Endodermal cell (in vitro differentiated cells): Measurements from ENCODE around the gene LAMC2. TPM values are rescaled to one million over a fixed set of nuclear protein-coding genes. Genes with fewer than 3 reads are reported as not detected.

Source experiments
- DNase-seq: peaks from one replicate; pipeline ENCODE4 v3.0.0-alpha.2; 2017
- H3K27ac ChIP-seq: 2 replicates; pipeline ENCODE4 v1.5.1; 2013; ENCODE audit warnings: mild to moderate bottlenecking, low read depth, low read length, moderate library complexity
- H3K27me3 ChIP-seq: 2 replicates; pipeline ENCODE4 v1.6.1; 2013; ENCODE audit warnings: mild to moderate bottlenecking, low read length, moderate library complexity; ENCODE audit not compliant: insufficient read depth, control insufficient read depth, poor library complexity, severe bottlenecking
- H3K36me3 ChIP-seq: 2 replicates; pipeline ENCODE4 v1.7.0; 2013; ENCODE audit warnings: mild to moderate bottlenecking, low read length, moderate library complexity; ENCODE audit not compliant: control insufficient read depth, insufficient read depth
- H3K4me1 ChIP-seq: one replicate; pipeline ENCODE4 v1.7.0; 2013; ENCODE audit warnings: low read length; ENCODE audit not compliant: control insufficient read depth, insufficient read depth
- H3K4me3 ChIP-seq: 2 replicates; pipeline ENCODE4 v1.5.1; 2013; ENCODE audit warnings: mild to moderate bottlenecking, low read length, moderate library complexity
- H3K9ac ChIP-seq: 2 replicates; pipeline ENCODE4 v1.6.1; 2013; ENCODE audit warnings: mild to moderate bottlenecking, low read length, moderate library complexity; ENCODE audit not compliant: poor library complexity, severe bottlenecking; ENCODE audit errors: extremely low read depth
- H3K9me3 ChIP-seq: 2 replicates; pipeline ENCODE4 v1.6.1; 2013; ENCODE audit warnings: mild to moderate bottlenecking, low read length, moderate library complexity; ENCODE audit not compliant: control insufficient read depth
- H3K27ac Mint-ChIP-seq: 2 replicates; pipeline ENCODE4 v1.8.0; 2020; ENCODE audit warnings: mixed read lengths
- H3K27me3 Mint-ChIP-seq: 2 replicates; pipeline ENCODE4 v1.8.0; 2021; ENCODE audit warnings: mild to moderate bottlenecking, mixed read lengths; ENCODE audit not compliant: insufficient read depth
- H3K36me3 Mint-ChIP-seq: 2 replicates; pipeline ENCODE4 v1.8.0; 2020; ENCODE audit warnings: low read depth, mixed read lengths
- H3K4me1 Mint-ChIP-seq: 2 replicates; pipeline ENCODE4 v1.8.0; 2020; ENCODE audit warnings: mixed read lengths
- H3K4me3 Mint-ChIP-seq: 2 replicates; pipeline ENCODE4 v1.8.0; 2020; ENCODE audit warnings: mild to moderate bottlenecking, moderate library complexity, mixed read lengths
- H3K9me3 Mint-ChIP-seq: 2 replicates; pipeline ENCODE4 v1.8.0; 2020; ENCODE audit warnings: mild to moderate bottlenecking, mixed read lengths
- CTCF ChIP-seq: fragments of 200-600 bp; sonication (generic); conservative IDR thresholded peaks from 2 replicates; pipeline ENCODE4 v1.5.0; 2021; ENCODE audit warnings: antibody characterized with exemption, mild to moderate bottlenecking
- WGBS, 2 experiments: methylation state at CpG; one replicate each; pipeline versions ENCODE4 v1.1.5 to v1.1.7; 2013; ENCODE audit warnings: missing lambda C conversion rate in 2 of 2, mixed read lengths in 1 of 2; ENCODE audit not compliant: insufficient coverage in 1 of 2, insufficient read length in 1 of 2; 5-methylcytosine and 5-hydroxymethylcytosine counted together
- total RNA-seq, 2 donors: library from RNA; stranded (reverse); fragmentation: NEBNext Ultra II Directional in 1 of 2; extraction: Animal tissue kit (Norgen Biotek cat#: 25700) in 1 of 2; gene quantifications; 2 replicates in 1 of 2; 3 replicates in 1 of 2; pipeline ENCODE4 v1.2.1, GENCODE V29; 2021

Gene LAMC2
- total RNA-seq, 2 donors from 2014 or later = 2.8 to 4.8 TPM

DNA sequence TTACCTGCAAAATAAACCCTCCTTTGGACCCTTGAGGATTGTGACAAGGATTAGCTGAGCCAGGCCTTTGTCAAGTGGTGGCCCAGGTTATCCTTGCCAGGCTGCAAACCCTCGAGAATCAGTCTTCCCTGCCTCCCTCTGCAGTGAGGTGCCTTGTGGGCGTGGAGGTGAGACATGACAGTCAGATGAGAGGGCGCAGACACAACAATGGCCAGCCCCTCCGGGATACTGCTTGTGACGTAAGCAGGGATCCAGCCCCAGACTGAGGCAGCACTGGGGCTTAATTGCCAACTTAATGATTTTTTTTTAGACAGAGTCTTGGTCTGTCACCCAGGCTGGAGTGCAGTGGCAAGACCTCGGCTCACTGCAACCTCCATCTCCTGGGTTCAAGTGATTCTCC lies 104.6 kb downstream of the LAMC2 start:
- peaks cover 17% of the 10 kb centered on the region for H3K9me3 ChIP-seq
- Mint-ChIP-seq H3K27ac (no peak overlapping the region), H3K27me3 (peaks cover 5% of the 10 kb centered on the region), H3K4me3 (no peak overlapping the region), H3K4me1 (peaks cover 47% of the 10 kb centered on the region), H3K36me3 (no peaks in the 10 kb centered on the region), H3K9me3 (no peaks in the 10 kb centered on the region)
- no peak overlapping the region for H3K27ac ChIP-seq
- DNase-seq = no peak
- no peaks in the 10 kb centered on the region for H3K36me3 ChIP-seq
- H3K4me3 ChIP-seq = no peak overlapping the region
- peaks cover 18% of the 10 kb centered on the region for H3K4me1 ChIP-seq
- 81 to 90% methylated on average over 3 to 6 of the region's 6 CpGs for WGBS, 2 experiments
- no peak for TF ChIP-seq CTCF
- no peak overlapping the region for H3K9ac ChIP-seq
- H3K27me3 ChIP-seq = no peaks in the 10 kb centered on the region

- H3K9me3 Mint-ChIP-seq = no peaks in the 10 kb centered on the region
- peaks cover 17% of the 10 kb centered on the region for H3K9me3 ChIP-seq
- H3K4me1 ChIP-seq = peaks cover 18% of the 10 kb centered on the region
- no peak for TF ChIP-seq CTCF
- no peak overlapping the region for H3K4me3 ChIP-seq
- peak overlapping the region; percentile 76 for H3K27ac Mint-ChIP-seq
- no peak for DNase-seq
- H3K27me3 Mint-ChIP-seq = peaks cover 5% of the 10 kb centered on the region
- peaks cover 47% of the 10 kb centered on the region for H3K4me1 Mint-ChIP-seq
- no peak overlapping the region for H3K27ac ChIP-seq
- no peak overlapping the region for H3K9ac ChIP-seq
- H3K4me3 Mint-ChIP-seq = no peak overlapping the region
- H3K36me3 ChIP-seq = no peaks in the 10 kb centered on the region
- 91 to 100% methylated on average over 1 to 5 of the region's 5 CpGs for WGBS, 2 experiments
- H3K27me3 ChIP-seq = no peaks in the 10 kb centered on the region
- H3K36me3 Mint-ChIP-seq = no peaks in the 10 kb centered on the region
Observed at GRCh38 chr1:183291216-183291762, 105.2 kb downstream of the LAMC2 start.

DNA sequence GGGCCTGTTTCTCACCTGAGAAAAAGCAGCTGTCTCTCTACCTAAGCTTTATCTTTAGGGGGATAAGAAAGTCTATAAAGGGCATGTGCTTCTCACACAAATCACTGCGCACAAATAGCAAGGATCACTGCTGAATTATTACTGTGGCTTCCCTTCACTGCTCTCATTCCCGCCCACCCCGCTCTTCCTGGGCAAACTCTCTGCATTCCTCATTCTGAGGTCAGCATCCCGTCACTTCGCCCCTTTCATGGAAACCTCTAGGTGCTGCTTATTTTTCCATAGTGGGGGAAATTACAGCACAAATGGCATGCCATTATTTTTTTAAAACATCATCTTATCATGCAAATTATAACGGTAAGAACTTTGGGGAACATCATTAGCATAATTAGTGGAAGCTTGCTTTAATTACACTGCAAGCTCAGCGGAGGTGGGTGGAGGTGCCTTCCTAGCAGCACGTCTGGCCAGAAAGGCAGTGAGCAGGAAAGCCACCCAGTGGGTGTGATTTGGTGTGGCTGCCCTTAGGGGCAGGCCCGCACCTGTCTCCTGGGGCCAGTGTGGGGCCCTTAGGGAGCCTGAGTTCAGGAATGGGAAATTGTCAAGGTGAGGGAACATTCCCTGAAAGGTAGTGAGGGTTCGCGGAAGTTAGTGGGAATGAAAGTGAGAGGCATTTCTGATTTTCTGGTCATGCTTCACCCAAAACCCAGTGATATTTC lies 105.9 kb downstream of the LAMC2 start:
- TF ChIP-seq CTCF = peak; percentile 16
- Histone ChIP-seq H3K4me1 (peaks cover 15% of the 10 kb centered on the region), H3K9me3 (peaks cover 17% of the 10 kb centered on the region), H3K27ac (no peak overlapping the region), H3K4me3 (no peak overlapping the region), H3K27me3 (no peaks in the 10 kb centered on the region), H3K36me3 (no peaks in the 10 kb centered on the region), H3K9ac (no peak overlapping the region)
- H3K27ac Mint-ChIP-seq = peak overlapping the region; percentile 76
- no peak overlapping the region for H3K4me3 Mint-ChIP-seq
- no peaks in the 10 kb centered on the region for H3K9me3 Mint-ChIP-seq
- WGBS, 2 experiments = 68 to 70% methylated on average over 8 to 11 of the region's 11 CpGs
- no peaks in the 10 kb centered on the region for H3K36me3 Mint-ChIP-seq
- H3K4me1 Mint-ChIP-seq = peaks cover 41% of the 10 kb centered on the region
- peaks cover 5% of the 10 kb centered on the region for H3K27me3 Mint-ChIP-seq
- peak; percentile 76 for DNase-seq
